GM08714 (cell line): ENCODE results near the gene RCOR1.
"Not testable (repeated sequence)": the region's sequence is repeated elsewhere in the genome, so short reads cannot be mapped to it uniquely, and the experiment has no call there.

Experiments used
- H3K4me3 ChIP-seq: fragments of 200-500 bp; sonication (Bioruptor generic); 2 replicates; pipeline ENCODE4 v1.5.1; 2014; ENCODE audit warnings: mild to moderate bottlenecking, low read length, inconsistent platforms
- ZNF274 ChIP-seq: IDR thresholded peaks from 2 replicates; pipeline ENCODE4 v1.6.1; 2012; ENCODE audit warnings: mild to moderate bottlenecking, low read depth, low read length

RCOR1 gene

GRCh38 chr14:102593061-102593824 is 794 bp downstream of the RCOR1 start:
- no peak for TF ChIP-seq ZNF274
- peak overlapping the region; percentile 95 for H3K4me3 ChIP-seq

GRCh38 chr14:102593825-102594137 is 1.3 kb downstream of the RCOR1 start:
- peak overlapping the region; percentile 95 for H3K4me3 ChIP-seq
- TF ChIP-seq ZNF274 = no peak

DNA sequence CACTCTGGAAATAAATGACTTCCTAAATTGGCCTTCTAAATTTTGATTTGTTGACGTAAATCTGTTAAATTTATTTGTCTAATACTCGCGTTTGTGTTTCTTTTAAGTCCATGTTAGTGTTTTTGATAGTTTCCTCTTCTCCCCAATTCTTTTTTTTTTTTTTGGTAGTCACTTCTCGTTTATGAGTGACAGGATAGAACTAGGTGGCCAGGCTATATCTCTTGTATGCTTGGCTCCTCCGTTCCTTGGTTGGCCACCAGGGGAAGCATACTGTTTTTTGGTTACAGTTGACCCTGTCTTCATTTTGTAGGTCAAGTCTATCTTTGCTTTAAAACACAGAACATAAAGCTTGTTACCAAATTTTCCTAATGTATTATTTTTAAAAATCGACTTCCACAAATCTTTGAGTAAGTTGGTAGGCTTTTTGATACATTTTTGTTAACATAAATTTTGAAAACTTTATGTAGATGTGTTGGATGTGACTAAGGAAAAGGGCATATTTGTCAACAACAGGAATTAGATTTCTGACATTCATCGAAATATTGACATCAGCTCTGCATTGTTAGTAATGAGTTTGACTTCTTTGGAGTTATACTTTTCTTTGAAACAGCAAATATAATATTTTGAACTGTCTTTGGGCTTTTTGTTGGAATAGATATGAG is 2.2 kb downstream of the RCOR1 start:
- TF ChIP-seq ZNF274 = no peak
- H3K4me3 ChIP-seq = peak overlapping the region; percentile 95; the same call in 1 of the 2 replicates

DNA sequence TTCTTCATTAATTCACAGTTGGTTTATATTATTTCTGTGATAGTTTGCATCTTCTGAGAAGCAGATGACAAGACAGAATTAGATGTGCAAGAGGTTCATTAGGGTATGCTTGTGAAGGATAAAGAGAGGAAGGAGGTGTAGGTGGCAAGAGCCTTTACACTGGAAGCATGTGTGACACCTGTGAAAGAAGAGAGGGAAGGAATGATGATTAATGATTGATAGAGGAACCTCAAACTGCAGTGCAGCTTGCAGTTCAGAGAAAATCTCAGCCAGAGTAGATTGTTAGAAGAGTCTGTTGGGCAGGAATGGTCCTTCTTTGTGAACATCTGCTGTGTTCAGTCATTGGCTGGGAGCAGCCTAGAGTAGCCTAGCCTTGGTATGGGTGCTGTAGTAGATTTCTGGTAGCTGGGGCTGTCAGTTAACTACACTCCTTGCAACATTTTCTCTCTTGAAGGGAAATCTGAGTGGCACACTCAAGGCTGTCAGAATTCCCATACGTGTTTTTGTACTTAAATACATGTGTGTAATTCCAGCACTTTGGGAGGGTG is 9.0 kb downstream of the RCOR1 start:
- H3K4me3 ChIP-seq = no peak overlapping the region
- no peak for TF ChIP-seq ZNF274

DNA sequence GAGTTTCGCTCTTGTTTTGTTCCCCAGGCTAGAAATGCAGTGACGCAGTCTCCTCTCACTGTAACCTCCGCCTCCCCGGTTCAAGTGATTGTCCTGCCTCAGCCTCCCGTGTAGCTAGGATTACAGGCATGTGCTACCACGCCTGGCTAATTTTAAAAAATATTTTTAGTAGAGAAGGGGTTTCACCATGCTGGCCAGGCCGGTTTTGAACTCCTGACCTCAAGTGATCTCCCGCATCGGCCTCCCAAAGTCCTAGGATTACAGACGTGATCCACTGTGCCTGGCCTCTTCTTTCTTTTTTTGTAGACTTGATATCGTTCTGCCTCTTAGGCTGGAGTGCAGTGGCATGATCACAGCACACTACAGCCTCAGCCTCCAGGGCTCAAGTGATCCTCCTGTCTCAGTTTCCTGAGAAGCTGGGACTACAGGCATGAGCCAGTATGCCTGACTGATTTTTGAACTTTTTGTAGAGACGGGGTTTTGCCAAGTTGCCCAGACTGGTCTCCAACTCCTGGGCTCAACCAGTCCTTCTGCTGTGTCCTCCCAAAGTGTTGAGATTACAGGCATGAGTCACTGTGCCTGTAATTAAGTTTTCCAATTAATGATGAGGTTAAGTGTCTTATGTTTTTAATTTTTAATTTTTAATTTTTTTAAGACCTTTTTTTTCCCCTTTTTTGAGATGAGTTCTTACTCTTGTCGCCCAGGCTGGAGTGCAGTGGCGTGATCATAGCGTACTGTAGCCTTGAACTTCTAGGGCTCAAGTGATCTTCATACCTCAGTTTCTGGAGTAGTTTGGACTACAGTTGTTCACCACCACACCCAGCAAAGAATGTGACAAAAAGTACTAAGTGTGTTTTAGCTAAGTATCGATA is 10.2 kb downstream of the RCOR1 start:
- H3K4me3 ChIP-seq = no peak overlapping the region
- TF ChIP-seq ZNF274 = no peak

GRCh38 chr14:102603293-102603907 is 11.0 kb downstream of the RCOR1 start:
- H3K4me3 ChIP-seq = no peak overlapping the region

DNA sequence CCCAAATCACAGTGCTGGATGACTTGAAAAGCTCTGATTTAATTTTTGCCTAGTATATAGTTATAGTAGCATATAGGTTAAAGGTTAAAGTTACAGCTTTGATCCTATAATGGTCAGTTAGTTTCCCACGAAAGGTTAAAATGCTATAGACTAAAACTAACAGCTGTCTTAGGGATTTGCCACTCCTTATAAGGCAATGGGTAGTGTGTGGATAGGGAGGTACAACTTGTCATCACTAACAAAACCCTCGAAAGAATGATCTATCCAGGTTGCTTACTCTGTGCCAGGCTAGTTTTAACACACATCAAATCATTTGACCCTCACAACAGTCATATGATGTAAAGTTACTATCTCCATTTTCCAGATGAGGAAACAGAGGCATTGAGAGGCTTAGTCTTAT is 11.7 kb downstream of the RCOR1 start:
- TF ChIP-seq ZNF274 = no peak
- H3K4me3 ChIP-seq = no peak overlapping the region

More at GRCh38 chr14:102603293-102603907, 11.0 kb downstream of the RCOR1 start:
- TF ChIP-seq ZNF274 = no peak

DNA sequence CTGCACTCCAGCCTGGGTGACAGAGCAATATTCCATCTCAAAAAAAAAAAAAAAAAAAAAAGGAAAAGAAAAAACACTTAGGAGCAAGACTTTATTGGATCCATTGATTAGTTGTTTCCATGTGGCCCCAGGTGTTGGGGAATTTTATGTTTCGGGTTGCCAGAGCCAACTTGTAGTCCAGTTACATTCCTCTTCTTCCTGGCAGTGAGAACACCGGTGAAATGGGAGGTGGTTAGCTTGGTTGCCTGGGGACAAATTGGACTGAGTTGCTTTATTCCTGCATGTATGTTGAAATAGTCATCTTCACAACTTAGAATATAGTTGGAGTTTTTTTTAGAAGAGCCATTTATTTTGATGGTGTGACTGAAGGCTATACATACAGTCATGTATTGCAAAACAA is 12.6 kb downstream of the RCOR1 start:
- no peak for TF ChIP-seq ZNF274
- no peak overlapping the region for H3K4me3 ChIP-seq

GRCh38 chr14:102606296-102606695 is 13.8 kb downstream of the RCOR1 start:
- TF ChIP-seq ZNF274 = no peak
- no peak overlapping the region for H3K4me3 ChIP-seq

GRCh38 chr14:102608064-102608446 is 15.6 kb downstream of the RCOR1 start:
- H3K4me3 ChIP-seq = no peak overlapping the region
- TF ChIP-seq ZNF274 = no peak

- H3K4me3 ChIP-seq = no peak overlapping the region; the same call in 1 of the 2 replicates
- no peak for TF ChIP-seq ZNF274
These were observed 18.7 kb downstream of the RCOR1 start for GRCh38 chr14:102610968-102611811.

- no peak overlapping the region for H3K4me3 ChIP-seq
- TF ChIP-seq ZNF274 = no peak
These were observed 23.9 kb downstream of the RCOR1 start for GRCh38 chr14:102616318-102616717.

- no peak overlapping the region for H3K4me3 ChIP-seq
- TF ChIP-seq ZNF274 = no peak
These were observed 24.4 kb downstream of the RCOR1 start for GRCh38 chr14:102616799-102617198.

DNA sequence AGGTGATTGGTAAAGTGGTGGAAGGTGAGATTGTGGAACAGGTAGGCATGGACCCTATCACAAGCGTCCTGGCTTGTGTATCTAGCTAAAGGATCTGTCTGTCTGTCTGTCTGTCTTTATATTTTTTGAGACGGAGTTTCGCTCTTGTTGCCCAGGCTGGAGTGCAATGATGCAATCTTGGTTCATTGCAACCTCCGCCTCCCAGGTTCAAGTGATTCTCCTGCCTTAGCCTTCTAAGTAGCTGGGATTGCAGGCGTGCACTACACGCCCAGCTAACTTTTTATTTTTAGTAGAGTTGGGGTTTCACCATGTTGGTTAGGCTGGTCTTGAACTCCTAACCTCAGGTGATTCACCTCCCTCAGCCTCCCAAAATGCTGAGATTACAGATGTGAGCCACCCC is 26.6 kb downstream of the RCOR1 start:
- H3K4me3 ChIP-seq = not testable (repeated sequence)
